K562 (cell line): ENCODE results near the gene AGL.

Experiments used
- AFF1 ChIP-seq, 2 experiments: fragments of 450-650 bp; IDR thresholded peaks; 2 replicates each; pipeline ENCODE4 v1.6.1; 2018; ENCODE audit warnings: mild to moderate bottlenecking in 2 of 2, low read depth in 1 of 2; ENCODE audit not compliant: partially characterized antibody in 2 of 2
- ATF7 ChIP-seq: fragments of 450-650 bp; IDR thresholded peaks from 2 replicates; pipeline ENCODE4 v1.7.1; 2014; ENCODE audit warnings: mild to moderate bottlenecking, moderate library complexity
- CTCF ChIP-seq, 3 experiments: IDR thresholded peaks in 2 of 3; conservative IDR thresholded peaks in 1 of 3; 2 replicates each; pipeline ENCODE4 v1.5.1; 2011 to 2012; ENCODE audit warnings: low read length in 3 of 3, mild to moderate bottlenecking in 3 of 3, control low read depth in 2 of 3, improper control_type of control experiment in 1 of 3, inconsistent platforms in 1 of 3, low read depth in 1 of 3, mixed read lengths in 1 of 3, moderate library complexity in 1 of 3; ENCODE audit not compliant: insufficient read depth in 2 of 3
- JUN ChIP-seq, 2 experiments: sonication (generic) in 1 of 2; formaldehyde crosslinking in 1 of 2; IDR thresholded peaks; 2 replicates each; pipeline versions ENCODE4 v1.6.1 to v1.8.0; 2012 to 2022; ENCODE audit warnings: borderline replicate concordance in 2 of 2, mild to moderate bottlenecking in 2 of 2, improper control_type of control experiment in 1 of 2, low read depth in 1 of 2, low read length in 1 of 2, missing genetic modification reagents in 1 of 2
- MEF2A ChIP-seq: IDR thresholded peaks from 2 replicates; pipeline ENCODE4 v1.6.1; 2011; ENCODE audit warnings: low read depth, mild to moderate bottlenecking, low read length, moderate library complexity; ENCODE audit not compliant: control insufficient read depth
- NFATC3 ChIP-seq: fragments of 450-650 bp; IDR thresholded peaks from 2 replicates; pipeline ENCODE4 v1.6.1; 2017; ENCODE audit warnings: mild to moderate bottlenecking
- POLR2AphosphoS5 ChIP-seq: IDR thresholded peaks from 2 replicates; pipeline ENCODE4 v1.6.1; 2011; ENCODE audit warnings: mild to moderate bottlenecking, low read depth, low read length, moderate library complexity; ENCODE audit not compliant: control insufficient read depth, insufficient read depth
- SP1 ChIP-seq: sonication (generic); formaldehyde crosslinking; IDR thresholded peaks from 2 replicates; pipeline ENCODE4 v1.8.1; 2022; ENCODE audit warnings: mild to moderate bottlenecking, missing genetic modification reagents
- SRSF7 ChIP-seq: fragments of 200-400 bp; formaldehyde crosslinking; optimal IDR thresholded peaks from 2 replicates; pipeline ENCODE3; 2017; ENCODE audit warnings: mild to moderate bottlenecking, low read depth, low read length
- TAF1 ChIP-seq: IDR thresholded peaks from 2 replicates; pipeline ENCODE4 v1.6.1; 2011; ENCODE audit warnings: mild to moderate bottlenecking, low read length, moderate library complexity; ENCODE audit not compliant: insufficient read depth, control insufficient read depth, severe bottlenecking; ENCODE audit errors: extremely low read depth
- TBP ChIP-seq: optimal IDR thresholded peaks from 2 replicates; pipeline ENCODE3; 2011; ENCODE audit warnings: low read depth, low read length, improper control_type of control experiment
- TEAD2 ChIP-seq: fragments of 450-650 bp; IDR thresholded peaks from 2 replicates; pipeline ENCODE4 v1.6.1; 2016; ENCODE audit warnings: missing genetic modification characterization, control low read depth, missing compliant biosample characterization
- THAP12 ChIP-seq: fragments of 250-450 bp; sonication (Bioruptor Pico); IDR thresholded peaks from 2 replicates; pipeline ENCODE4 v1.9.0; 2021; ENCODE audit warnings: mild to moderate bottlenecking, inconsistent platforms
- ZNF785 ChIP-seq: fragments of 250-450 bp; sonication (Bioruptor Pico); IDR thresholded peaks from 2 replicates; pipeline ENCODE4 v1.4.0; 2020; ENCODE audit warnings: mild to moderate bottlenecking

- TF ChIP-seq THAP12 (CRISPR knock-in tag) (no peak), CTCF (IDR thresholded peaks at IDR 0.05 in 2 of 3, conservative IDR thresholded peaks at IDR 0.05 in 1 of 3; ENCODE audit: insufficient read depth in 2 of 3, low read depth in 1 of 3, low read length in 3 of 3) (no peak), ATF7 (no peak), SP1 (CRISPR knock-in tag) (no peak), MEF2A (no peak), SRSF7 (no peak), POLR2AphosphoS5 (no peak), ZNF785 (no peak), NFATC3 (no peak), JUN (IDR thresholded peaks at IDR 0.05; ENCODE audit: borderline replicate concordance, low read depth, low read length) (no peak), JUN (CRISPR knock-in tag; IDR thresholded peaks at IDR 0.05; ENCODE audit: borderline replicate concordance) (no peak), AFF1 (IDR thresholded peaks at IDR 0.05; ENCODE audit: low read depth in 1 of 2, partially characterized antibody in 2 of 2) (no peak), TEAD2 (tag) (no peak; the same call in 1 of the 2 replicates), TAF1 (no peak), TBP (no peak)
These were observed 514 bp downstream of the AGL start for GRCh38 chr1:99850459-99851291.
